ENCODE measurements around the gene AGFG1. TPM values are rescaled to one million over a fixed set of nuclear protein-coding genes. Genes with fewer than 3 reads are reported as not detected.

Gene AGFG1
- polyA plus RNA-seq, 1 experiment = 92.2 TPM

GRCh38 chr2:227466887-227467600, 4.9 kb upstream of the AGFG1 start:
- no peak for DNase-seq (ENCODE audit: low read depth)
- no peak overlapping the region for H3K4me3 ChIP-seq (ENCODE audit: low read depth, low read length)
- ChIA-PET CTCF (interaction anchor here (0.8 to 1.5 kb wide), 3 partner anchors 10 to 88 kb away, joined by 3 to 5 read pairs (median 4); no protein-coding TSS in a partner anchor), POLR2A (no interaction called here)
- no peaks in the 10 kb centered on the region for H3K36me3 ChIP-seq (ENCODE audit: control insufficient read depth, insufficient read depth, low read length)
- no peaks in the 10 kb centered on the region for H3K27me3 ChIP-seq (ENCODE audit: control insufficient read depth, insufficient read depth, low read length)
- TF ChIP-seq CTCF (IDR thresholded peaks at IDR 0.05; ENCODE audit: insufficient read depth, low read depth, low read length) = no peak

- Histone ChIP-seq H3K27me3 (ENCODE audit: control insufficient read depth, insufficient read depth, low read length) (no peaks in the 10 kb centered on the region), H3K36me3 (ENCODE audit: control insufficient read depth, insufficient read depth, low read length) (no peaks in the 10 kb centered on the region), H3K4me3 (ENCODE audit: low read depth, low read length) (no peak overlapping the region)
- CTCF ChIA-PET = interaction anchor here (0.6 to 1.6 kb wide), 11 partner anchors 10 to 295 kb away, joined by 3 to 7 read pairs (median 3); no protein-coding TSS in a partner anchor
- no peak for TF ChIP-seq CTCF (IDR thresholded peaks at IDR 0.05; ENCODE audit: insufficient read depth, low read depth, low read length)
- POLR2A ChIA-PET = no interaction called here
- DNase-seq (ENCODE audit: low read depth) = no peak
Measured at GRCh38 chr2:227471412-227471811, 544 bp upstream of the AGFG1 start.

- CTCF ChIA-PET = interaction anchor here (0.7 to 1.5 kb wide), 4 partner anchors 21 to 72 kb away, joined by 3 to 7 read pairs (median 4); no protein-coding TSS in a partner anchor
- Histone ChIP-seq H3K36me3 (ENCODE audit: control insufficient read depth, insufficient read depth, low read length) (no peaks in the 10 kb centered on the region), H3K27me3 (ENCODE audit: control insufficient read depth, insufficient read depth, low read length) (no peaks in the 10 kb centered on the region), H3K4me3 (ENCODE audit: low read depth, low read length) (peak overlapping the region; percentile 78)
- POLR2A ChIA-PET = no interaction called here
- no peak for TF ChIP-seq CTCF (IDR thresholded peaks at IDR 0.05; ENCODE audit: insufficient read depth, low read depth, low read length)
- DNase-seq (ENCODE audit: low read depth) = no peak
Measured at GRCh38 chr2:227472265-227473121, 537 bp downstream of the AGFG1 start.

- POLR2A ChIA-PET = no interaction called here
- no peak for DNase-seq (ENCODE audit: low read depth)
- no peak for TF ChIP-seq CTCF (IDR thresholded peaks at IDR 0.05; ENCODE audit: insufficient read depth, low read depth, low read length)
Measured at GRCh38 chr2:227473122-227473461, 1.1 kb downstream of the AGFG1 start.

GRCh38 chr2:227473806-227474205, 1.9 kb downstream of the AGFG1 start:
- no peak for DNase-seq (ENCODE audit: low read depth)
- peak overlapping the region; percentile 23 for H3K4me3 ChIP-seq (ENCODE audit: low read depth, low read length)
- no peaks in the 10 kb centered on the region for H3K36me3 ChIP-seq (ENCODE audit: control insufficient read depth, insufficient read depth, low read length)
- no peak for TF ChIP-seq CTCF (IDR thresholded peaks at IDR 0.05; ENCODE audit: insufficient read depth, low read depth, low read length)
- POLR2A ChIA-PET = interaction anchor here (0.6 kb wide), 1 partner anchor 39 kb away, joined by 4 read pairs; no protein-coding TSS in a partner anchor
- H3K27me3 ChIP-seq (ENCODE audit: control insufficient read depth, insufficient read depth, low read length) = no peaks in the 10 kb centered on the region
- CTCF ChIA-PET = interaction anchor here (0.7 to 2.4 kb wide), 2 partner anchors 27 to 292 kb away, joined by 3 to 6 read pairs; no protein-coding TSS in a partner anchor

More at GRCh38 chr2:227473122-227473461, 1.1 kb downstream of the AGFG1 start:
- no peaks in the 10 kb centered on the region for H3K36me3 ChIP-seq (ENCODE audit: control insufficient read depth, insufficient read depth, low read length)
- H3K4me3 ChIP-seq (ENCODE audit: low read depth, low read length) = peak overlapping the region; percentile 78
- CTCF ChIA-PET = interaction anchor here (0.7 to 0.9 kb wide), 3 partner anchors 20 to 73 kb away, joined by 3 to 6 read pairs (median 3); no protein-coding TSS in a partner anchor
- H3K27me3 ChIP-seq (ENCODE audit: control insufficient read depth, insufficient read depth, low read length) = no peaks in the 10 kb centered on the region
